Measurements from ENCODE around the gene COMMD1. TPM values are rescaled to one million over a fixed set of nuclear protein-coding genes. Genes with fewer than 3 reads are reported as not detected.
"Not testable (repeated sequence)": the region's sequence is repeated elsewhere in the genome, so short reads cannot be mapped to it uniquely, and the experiment has no call there.

Gene COMMD1
- total RNA-seq, 1 experiment from 2014 or later, result 48.9 TPM

GRCh38 chr2:61946666-61947065 is 41.2 kb downstream of the COMMD1 start:
- no peaks in the 10 kb centered on the region for H3K9me3 ChIP-seq (replicated peaks)
- no peaks in the 10 kb centered on the region; the same call in 1 of the 2 replicates for H3K4me1 ChIP-seq
- no peaks in the 10 kb centered on the region for H3K36me3 ChIP-seq
- DNase-seq, result no peak
- no peak overlapping the region for H3K27ac ChIP-seq
- no peak overlapping the region for H3K4me3 ChIP-seq
- H3K27me3 ChIP-seq, result no peaks in the 10 kb centered on the region

DNA sequence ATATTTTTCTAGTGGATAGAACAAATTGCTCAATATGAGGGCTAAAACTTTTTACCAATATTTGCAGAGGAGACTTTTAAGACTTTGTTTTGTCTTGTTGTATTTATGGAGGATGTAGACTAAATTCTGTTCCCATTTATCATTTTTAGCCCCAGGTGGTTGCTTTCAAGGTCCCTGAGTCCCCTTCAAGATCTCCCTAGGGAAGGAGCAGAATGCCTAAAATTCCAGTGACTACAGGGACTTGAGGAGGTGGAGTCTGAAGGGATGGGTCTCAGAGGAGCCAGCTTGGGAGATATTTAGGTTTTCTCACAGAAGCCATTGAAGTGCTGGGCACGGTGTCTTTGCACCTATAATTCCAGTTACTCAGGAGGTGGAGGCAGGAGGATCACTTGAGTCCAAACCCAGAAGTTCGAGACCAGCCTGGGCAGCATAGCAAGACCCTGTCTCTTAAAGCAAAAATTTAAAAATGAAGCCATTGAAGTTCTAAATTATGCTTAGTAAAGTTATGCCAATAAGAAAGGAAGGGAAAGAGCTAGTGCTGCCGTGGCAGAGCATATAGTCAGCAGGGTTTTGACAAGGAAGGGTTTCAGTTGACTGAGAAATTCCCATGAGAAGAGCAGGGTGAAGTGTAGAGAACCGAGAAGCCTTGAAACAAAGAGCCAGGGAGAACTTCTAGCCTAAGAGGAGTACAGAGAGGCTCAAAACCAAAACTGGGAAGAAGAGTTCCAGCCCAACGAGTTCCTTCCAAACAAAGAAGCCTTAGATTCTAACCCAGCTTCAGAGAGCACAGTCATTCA is 43.4 kb downstream of the COMMD1 start:
- H3K27ac ChIP-seq, result no peak overlapping the region

DNA sequence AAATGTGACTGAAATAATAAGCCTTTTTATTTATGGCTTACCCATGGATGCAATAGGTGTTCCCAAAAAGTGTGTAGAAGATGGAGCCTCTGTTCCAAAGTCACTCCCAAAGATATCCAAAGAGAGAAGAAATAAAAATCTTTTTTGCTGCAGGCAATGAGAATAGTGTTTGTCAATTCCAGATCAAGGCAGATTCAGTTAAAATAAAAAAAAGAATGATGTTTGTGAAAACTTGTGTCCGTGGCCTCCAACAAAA is 43.9 kb downstream of the COMMD1 start:
- Histone ChIP-seq H3K4me1 (no peaks in the 10 kb centered on the region; the same call in 1 of the 2 replicates), H3K36me3 (no peaks in the 10 kb centered on the region), H3K27ac (no peak overlapping the region), H3K27me3 (no peaks in the 10 kb centered on the region), H3K9me3 (replicated peaks) (peaks cover 3% of the 10 kb centered on the region), H3K4me3 (no peak overlapping the region)
- no peak for DNase-seq

More for the DNA sequence above, 43.4 kb downstream of the COMMD1 start:
- Histone ChIP-seq H3K9me3 (replicated peaks) (peaks cover 3% of the 10 kb centered on the region), H3K4me1 (no peaks in the 10 kb centered on the region; the same call in 1 of the 2 replicates), H3K36me3 (no peaks in the 10 kb centered on the region), H3K27me3 (no peaks in the 10 kb centered on the region), H3K4me3 (no peak overlapping the region)
- no peak for DNase-seq

DNA sequence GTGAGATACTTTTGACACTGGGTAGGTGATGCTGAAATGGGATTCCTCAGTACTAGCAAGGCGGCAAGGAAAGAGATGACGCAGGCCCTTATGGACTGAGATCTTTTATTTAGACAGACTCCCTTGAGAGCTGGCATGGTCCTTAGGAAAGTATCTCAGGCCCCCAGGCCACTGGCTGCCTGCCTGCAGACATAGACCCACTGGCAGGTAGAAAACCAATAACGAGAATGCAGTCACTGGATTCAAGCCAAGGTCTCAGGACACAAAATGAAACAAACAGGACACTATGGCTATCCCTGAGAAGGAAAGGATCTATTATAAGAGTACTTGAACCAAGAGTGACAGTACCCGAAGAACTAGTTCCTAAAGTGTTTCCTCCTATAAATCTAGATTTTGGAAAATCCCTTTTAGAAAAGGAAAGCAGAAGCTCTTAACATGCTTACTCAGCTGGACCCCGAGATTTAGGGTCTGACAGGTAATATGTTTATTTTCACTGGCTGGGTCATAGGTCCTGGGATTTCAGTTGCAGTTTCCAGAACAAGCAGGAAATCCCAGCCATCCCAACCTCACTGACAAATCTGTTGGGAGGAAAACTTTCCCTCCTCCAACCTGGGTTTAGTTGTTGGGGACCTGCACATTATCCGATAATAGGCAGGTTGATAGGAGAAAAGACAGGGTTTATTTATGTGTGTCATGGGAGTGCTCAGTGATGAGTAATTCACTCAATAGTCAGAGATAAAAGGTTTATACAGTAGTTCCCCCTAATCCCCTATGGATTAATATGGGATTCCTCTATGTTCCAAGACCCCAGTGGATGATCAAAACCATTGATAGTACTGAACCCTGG is 44.5 kb downstream of the COMMD1 start:
- Histone ChIP-seq H3K4me3 (no peak overlapping the region), H3K27me3 (no peaks in the 10 kb centered on the region), H3K36me3 (no peaks in the 10 kb centered on the region), H3K9me3 (replicated peaks) (peaks cover 3% of the 10 kb centered on the region), H3K27ac (no peak overlapping the region), H3K4me1 (no peaks in the 10 kb centered on the region; the same call in 1 of the 2 replicates)
- no peak for DNase-seq

DNA sequence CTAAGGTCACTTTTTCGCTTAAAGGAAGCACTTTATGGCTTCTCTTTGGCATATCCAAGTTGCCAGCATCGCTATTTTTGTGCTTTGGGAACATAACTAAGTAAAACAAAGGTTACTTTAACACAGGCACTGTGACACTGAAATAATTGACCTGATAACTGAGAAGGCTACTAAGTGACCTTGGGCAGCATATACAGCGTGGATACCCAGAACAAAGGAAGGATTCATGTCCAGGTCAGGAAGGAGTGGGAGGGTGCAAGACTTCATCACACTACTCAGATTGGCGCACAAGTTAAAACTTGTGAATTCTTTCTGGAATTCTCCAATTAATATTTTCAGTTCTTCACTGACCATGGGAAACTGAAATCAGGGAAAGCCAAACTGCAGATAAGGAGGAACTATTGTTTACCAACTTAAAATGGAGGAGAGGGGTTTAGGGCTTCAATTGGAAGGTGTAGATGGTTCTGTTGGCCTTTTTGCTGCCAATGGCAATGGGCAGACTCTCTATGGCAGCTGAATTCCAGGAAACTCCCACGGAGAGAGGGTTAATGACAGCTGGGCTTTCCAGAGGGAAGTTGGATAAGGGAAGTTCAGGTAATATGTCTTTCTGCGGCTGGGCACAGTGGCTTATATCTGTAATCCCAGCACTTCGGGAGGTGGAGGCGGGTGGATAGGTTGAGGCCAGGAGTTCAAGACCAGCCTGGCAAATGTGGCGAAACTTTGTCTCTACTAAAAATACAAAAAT is 45.3 kb downstream of the COMMD1 start:
- Histone ChIP-seq H3K27me3 (no peaks in the 10 kb centered on the region), H3K4me1 (no peaks in the 10 kb centered on the region; the same call in 1 of the 2 replicates), H3K9me3 (replicated peaks) (peaks cover 3% of the 10 kb centered on the region), H3K27ac (no peak overlapping the region), H3K36me3 (no peaks in the 10 kb centered on the region), H3K4me3 (no peak overlapping the region)
- DNase-seq, result no peak

DNA sequence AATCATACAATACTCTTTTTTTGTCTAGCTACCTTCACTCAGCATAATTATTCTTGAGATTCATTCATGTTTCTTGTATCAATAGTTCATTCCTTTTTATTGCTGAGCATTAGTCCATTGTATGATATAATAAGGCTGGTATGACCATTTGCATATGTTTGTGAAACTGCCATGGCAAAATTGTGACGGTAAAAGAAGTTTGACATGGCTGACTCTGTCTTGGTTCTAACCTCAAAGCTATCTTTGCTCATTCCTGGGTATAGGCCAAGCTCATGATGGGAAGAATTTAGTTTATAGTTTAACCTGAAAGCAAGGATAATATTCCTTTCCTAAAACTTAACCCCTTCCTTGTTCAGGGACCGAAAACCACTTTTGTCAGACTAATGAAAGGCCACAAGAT is 46.4 kb downstream of the COMMD1 start:
- Histone ChIP-seq H3K27ac (no peak overlapping the region), H3K9me3 (replicated peaks) (peaks cover 3% of the 10 kb centered on the region), H3K4me3 (no peak overlapping the region), H3K27me3 (no peaks in the 10 kb centered on the region), H3K36me3 (no peaks in the 10 kb centered on the region), H3K4me1 (no peaks in the 10 kb centered on the region; the same call in 1 of the 2 replicates)
- DNase-seq, result no peak

DNA sequence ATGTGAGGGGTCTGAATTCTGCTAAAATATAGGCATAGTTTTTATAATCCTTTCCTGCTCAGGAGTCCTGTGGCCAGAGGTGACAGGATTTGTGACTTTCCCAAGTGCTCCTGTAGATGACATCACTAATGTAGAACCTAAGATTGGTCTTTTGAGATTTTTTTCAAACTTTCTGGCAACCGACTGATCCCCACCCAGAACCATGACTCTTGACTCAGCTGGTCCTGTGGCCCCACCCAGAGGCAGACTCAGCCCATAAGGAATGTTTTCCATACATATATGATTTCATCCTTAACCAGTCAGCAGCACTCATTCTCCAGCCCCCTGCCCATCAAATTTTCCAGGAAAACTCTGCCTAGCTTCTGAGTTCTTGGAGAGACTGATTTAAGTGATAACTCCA is 46.8 kb downstream of the COMMD1 start:
- no peaks in the 10 kb centered on the region for H3K27me3 ChIP-seq
- no peak overlapping the region for H3K4me3 ChIP-seq
- H3K9me3 ChIP-seq (replicated peaks), result peaks cover 3% of the 10 kb centered on the region
- H3K27ac ChIP-seq, result no peak overlapping the region
- no peaks in the 10 kb centered on the region; the same call in 1 of the 2 replicates for H3K4me1 ChIP-seq
- DNase-seq, result no peak
- no peaks in the 10 kb centered on the region for H3K36me3 ChIP-seq

GRCh38 chr2:61954856-61955255 is 49.4 kb downstream of the COMMD1 start:
- H3K4me1 ChIP-seq; H3K36me3 ChIP-seq; DNase-seq; H3K27me3 ChIP-seq; H3K4me3 ChIP-seq; H3K27ac ChIP-seq; H3K9me3 ChIP-seq (replicated peaks): not testable (repeated sequence)

GRCh38 chr2:61959381-61960293 is 54.2 kb downstream of the COMMD1 start:
- Histone ChIP-seq H3K27ac (no peak overlapping the region), H3K4me1 (no peaks in the 10 kb centered on the region), H3K4me3 (no peak overlapping the region), H3K9me3 (replicated peaks) (0 out of 2 replicates have a peak, but pooled peaks cover 8% of the 10 kb centered on the region), H3K36me3 (no peaks in the 10 kb centered on the region), H3K27me3 (no peaks in the 10 kb centered on the region)
- DNase-seq, result no peak

DNA sequence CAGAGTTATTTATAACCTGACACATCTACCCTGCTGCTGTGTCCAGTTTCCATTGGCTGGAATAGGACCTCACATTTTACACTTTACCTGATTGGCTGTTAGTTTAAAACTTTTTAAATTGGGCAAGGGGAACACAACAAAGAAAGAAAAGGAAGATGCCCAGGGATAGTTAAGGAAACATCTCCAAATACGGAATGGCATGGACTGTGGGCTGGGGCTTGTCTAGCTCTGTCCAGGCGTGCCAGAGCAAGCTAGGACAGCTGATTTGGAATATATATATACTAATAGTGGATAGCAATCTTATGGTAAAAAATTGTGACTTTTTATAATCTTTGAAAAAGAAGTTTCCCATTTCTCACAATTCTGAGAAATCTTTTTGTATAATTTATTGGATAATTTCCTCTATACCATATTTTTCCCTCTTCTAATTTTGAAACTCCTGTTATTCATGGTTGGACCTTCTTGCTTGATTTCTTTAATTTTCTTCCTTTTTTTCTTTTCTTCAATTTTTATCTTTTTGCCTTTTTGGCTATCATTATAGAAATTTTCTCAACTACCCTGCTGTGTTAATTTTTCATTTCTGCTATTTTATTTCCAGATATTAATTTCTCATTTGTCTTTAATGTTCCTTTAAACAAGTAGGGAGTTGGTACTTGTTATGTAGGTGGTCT is 55.9 kb downstream of the COMMD1 start:
- no peaks in the 10 kb centered on the region for H3K27me3 ChIP-seq
- DNase-seq, result no peak
- H3K36me3 ChIP-seq, result no peaks in the 10 kb centered on the region
- no peak overlapping the region for H3K27ac ChIP-seq
- no peaks in the 10 kb centered on the region for H3K4me1 ChIP-seq
- 0 out of 2 replicates have a peak, but pooled peaks cover 8% of the 10 kb centered on the region for H3K9me3 ChIP-seq (replicated peaks)
- H3K4me3 ChIP-seq, result no peak overlapping the region

- H3K4me1 ChIP-seq, result no peaks in the 10 kb centered on the region
- H3K9me3 ChIP-seq (replicated peaks), result 0 out of 2 replicates have a peak, but pooled peaks cover 8% of the 10 kb centered on the region
- no peak overlapping the region for H3K4me3 ChIP-seq
- no peak for DNase-seq
- no peak overlapping the region for H3K27ac ChIP-seq
- H3K36me3 ChIP-seq, result no peaks in the 10 kb centered on the region
- H3K27me3 ChIP-seq, result no peaks in the 10 kb centered on the region
Observed at GRCh38 chr2:61962095-61962984, 56.9 kb downstream of the COMMD1 start.

- no peak overlapping the region for H3K27ac ChIP-seq
- H3K9me3 ChIP-seq (replicated peaks), result 0 out of 2 replicates have a peak, but pooled peaks cover 8% of the 10 kb centered on the region
- DNase-seq, result no peak
- no peak overlapping the region for H3K4me3 ChIP-seq
- no peaks in the 10 kb centered on the region for H3K4me1 ChIP-seq
- no peaks in the 10 kb centered on the region for H3K27me3 ChIP-seq
- H3K36me3 ChIP-seq, result no peaks in the 10 kb centered on the region
Observed at GRCh38 chr2:61966087-61966727, 60.7 kb downstream of the COMMD1 start.

All from SJCRH30 (cell line).